Measurements from ENCODE around the gene RGL2. TPM values are rescaled to one million over a fixed set of nuclear protein-coding genes. Genes with fewer than 3 reads are reported as not detected.
A peak's percentile ranks its signal among the peaks of the same experiment; 100 is the strongest.

RGL2 gene
- total and polyA plus RNA-seq, 2 of the 13 experiments (the other 11 are each of a cell fraction or from before 2014, with no cell fraction given), result 22.9 to 47.4 TPM

DNA sequence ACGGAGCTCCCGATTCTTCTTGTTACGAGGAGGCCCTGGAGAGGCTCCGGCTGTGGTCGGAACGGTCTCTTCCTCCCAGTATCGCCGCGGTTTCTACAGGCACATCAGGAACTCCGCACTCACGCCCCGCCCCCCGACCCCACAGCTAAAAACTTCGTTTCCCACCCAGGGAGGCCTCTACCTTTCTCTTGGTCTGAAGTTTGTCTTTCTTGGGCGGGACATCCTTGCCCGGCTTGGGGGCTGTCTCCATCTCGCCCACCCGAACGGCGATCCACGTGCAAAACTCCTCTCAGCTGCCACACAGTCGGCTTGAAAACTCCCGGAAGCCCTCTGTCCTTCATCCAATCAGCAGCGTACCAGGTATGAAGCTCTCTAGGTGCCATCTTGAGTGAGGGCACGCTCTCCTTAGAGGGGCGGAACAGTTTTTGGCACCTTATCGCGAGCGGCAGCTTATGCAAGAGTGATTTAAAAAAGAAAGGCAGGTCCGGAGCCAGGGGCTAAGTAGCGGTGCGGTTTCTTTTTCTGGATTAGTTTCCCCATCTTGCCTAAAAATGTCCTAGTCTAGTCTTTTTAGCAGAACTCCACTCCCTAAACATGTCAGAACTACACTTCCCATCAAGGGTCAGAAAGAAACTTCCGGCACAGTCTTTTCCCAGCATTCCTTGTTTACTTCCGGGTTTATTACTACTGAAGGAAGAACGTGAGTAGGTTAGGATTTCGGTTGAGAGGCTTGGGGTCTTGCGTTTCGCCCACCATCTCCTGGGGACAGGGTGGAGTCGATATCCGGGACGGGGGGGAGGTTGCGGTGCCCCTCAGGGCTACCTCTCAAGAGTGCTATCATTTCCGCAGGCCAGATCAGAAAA is 9.6 kb downstream of the RGL2 start, which contains the start of the genes PFDN6 and WDR46 (continued):
- TF ChIP-seq ZNF75D (CRISPR knock-in tag; IDR thresholded peaks at IDR 0.05; ENCODE audit: borderline replicate concordance) (no peak), SIX1 (CRISPR knock-in tag; IDR thresholded peaks at IDR 0.05; ENCODE audit: borderline replicate concordance) (no peak), NR2C2 (CRISPR knock-in tag; IDR thresholded peaks at IDR 0.05; ENCODE audit: borderline replicate concordance) (peak; percentile 100), RERE (CRISPR knock-in tag; IDR thresholded peaks at IDR 0.05; ENCODE audit: low read depth) (no peak), AKNA (CRISPR knock-in tag; IDR thresholded peaks at IDR 0.05; ENCODE audit: borderline replicate concordance) (no peak), ZBTB1 (CRISPR knock-in tag; IDR thresholded peaks at IDR 0.05; ENCODE audit: borderline replicate concordance) (no peak), GABPB1 (CRISPR knock-in tag; IDR thresholded peaks at IDR 0.05) (peak; percentile 96), ZNF317 (CRISPR knock-in tag; IDR thresholded peaks at IDR 0.05) (no peak; the same call in 1 of the 2 replicates)

Data from HepG2 (cell line).